KMS-11 (cell line): ENCODE measurements around the gene S1PR5.

Experiments
- H2AFZ ChIP-seq: fragments of 200-600 bp; sonication (generic); 2 replicates; pipeline ENCODE4 v1.6.1; 2016; ENCODE audit warnings: antibody characterized with exemption, mixed run types, low read depth
- H3K27ac ChIP-seq: fragments of 200-600 bp; sonication (generic); 2 replicates; pipeline ENCODE4 v1.6.1; 2016; ENCODE audit warnings: mild to moderate bottlenecking, mixed run types
- H3K27me3 ChIP-seq: fragments of 200-600 bp; sonication (generic); 2 replicates; pipeline ENCODE4 v1.6.1; 2017; ENCODE audit warnings: mild to moderate bottlenecking, low read depth, mixed run types, moderate library complexity; ENCODE audit not compliant: insufficient read depth
- H3K36me3 ChIP-seq: fragments of 200-600 bp; sonication (generic); 2 replicates; pipeline ENCODE4 v1.6.1; 2017; ENCODE audit warnings: mild to moderate bottlenecking, mixed run types; ENCODE audit not compliant: insufficient read depth
- H3K4me1 ChIP-seq: fragments of 200-600 bp; sonication (generic); 2 replicates; pipeline ENCODE4 v1.6.1; 2016; ENCODE audit warnings: mild to moderate bottlenecking, low read depth, mixed run types; ENCODE audit not compliant: poor library complexity, severe bottlenecking
- H3K4me2 ChIP-seq: fragments of 200-600 bp; sonication (generic); 2 replicates; pipeline ENCODE4 v1.7.0; 2016; ENCODE audit warnings: mild to moderate bottlenecking, mixed run types
- H3K4me3 ChIP-seq: fragments of 200-600 bp; sonication (generic); IDR thresholded peaks from 2 replicates; pipeline ENCODE4 v1.6.1; 2017; ENCODE audit warnings: low read depth, low read length, mixed read lengths; ENCODE audit not compliant: insufficient read depth
- H3K79me2 ChIP-seq: fragments of 200-600 bp; sonication (generic); 2 replicates; pipeline ENCODE4 v1.6.1; 2016; ENCODE audit warnings: low read depth, mixed run types; ENCODE audit not compliant: insufficient read depth
- H3K9ac ChIP-seq: fragments of 200-600 bp; sonication (generic); 2 replicates; pipeline ENCODE4 v1.6.1; 2016; ENCODE audit warnings: mild to moderate bottlenecking, mixed run types
- H4K20me1 ChIP-seq: fragments of 200-600 bp; sonication (generic); 2 replicates; pipeline ENCODE4 v1.6.1; 2016; ENCODE audit warnings: mild to moderate bottlenecking, mixed run types; ENCODE audit not compliant: insufficient read depth
- TF ChIP-seq, protein P1 (sequence below): fragments of 200-600 bp; sonication (generic); conservative IDR thresholded peaks from 2 replicates; pipeline ENCODE4 v1.6.1; 2017; ENCODE audit warnings: low read depth, mild to moderate bottlenecking, antibody characterized with exemption, low read length, moderate library complexity, mixed read lengths

Gene S1PR5

DNA sequence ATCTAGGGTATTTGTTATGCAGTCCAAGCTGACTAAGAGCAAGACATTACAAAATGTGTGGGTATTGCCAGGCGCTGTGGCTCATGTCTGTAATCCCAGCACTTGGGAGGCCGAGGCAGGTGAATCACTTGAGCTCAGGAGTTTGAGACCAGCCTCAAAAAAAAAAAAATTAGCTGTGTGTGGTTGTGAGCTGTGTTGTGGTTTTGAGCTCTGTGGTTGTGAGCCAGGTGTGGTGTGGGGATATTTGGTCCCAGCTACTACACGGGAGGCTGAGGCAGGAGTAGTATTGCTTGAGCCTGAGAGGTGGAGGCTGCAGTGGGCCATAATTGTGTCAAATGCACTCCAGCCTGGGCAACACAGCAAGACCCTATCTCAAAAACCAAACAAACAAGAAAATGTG, 8.5 kb downstream of the S1PR5 start:
- no peak overlapping the region for H3K9ac ChIP-seq
- H4K20me1 ChIP-seq, result no peaks in the 10 kb centered on the region
- no peak overlapping the region for H3K4me3 ChIP-seq
- H3K36me3 ChIP-seq, result no peaks in the 10 kb centered on the region
- peaks cover 7% of the 10 kb centered on the region for H3K4me1 ChIP-seq
- H3K79me2 ChIP-seq, result no peaks in the 10 kb centered on the region
- H3K27me3 ChIP-seq, result no peaks in the 10 kb centered on the region
- TF ChIP-seq, protein P1, sequence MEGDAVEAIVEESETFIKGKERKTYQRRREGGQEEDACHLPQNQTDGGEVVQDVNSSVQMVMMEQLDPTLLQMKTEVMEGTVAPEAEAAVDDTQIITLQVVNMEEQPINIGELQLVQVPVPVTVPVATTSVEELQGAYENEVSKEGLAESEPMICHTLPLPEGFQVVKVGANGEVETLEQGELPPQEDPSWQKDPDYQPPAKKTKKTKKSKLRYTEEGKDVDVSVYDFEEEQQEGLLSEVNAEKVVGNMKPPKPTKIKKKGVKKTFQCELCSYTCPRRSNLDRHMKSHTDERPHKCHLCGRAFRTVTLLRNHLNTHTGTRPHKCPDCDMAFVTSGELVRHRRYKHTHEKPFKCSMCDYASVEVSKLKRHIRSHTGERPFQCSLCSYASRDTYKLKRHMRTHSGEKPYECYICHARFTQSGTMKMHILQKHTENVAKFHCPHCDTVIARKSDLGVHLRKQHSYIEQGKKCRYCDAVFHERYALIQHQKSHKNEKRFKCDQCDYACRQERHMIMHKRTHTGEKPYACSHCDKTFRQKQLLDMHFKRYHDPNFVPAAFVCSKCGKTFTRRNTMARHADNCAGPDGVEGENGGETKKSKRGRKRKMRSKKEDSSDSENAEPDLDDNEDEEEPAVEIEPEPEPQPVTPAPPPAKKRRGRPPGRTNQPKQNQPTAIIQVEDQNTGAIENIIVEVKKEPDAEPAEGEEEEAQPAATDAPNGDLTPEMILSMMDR, result no peak
- no peak overlapping the region for H3K27ac ChIP-seq
- H2AFZ ChIP-seq, result no peak overlapping the region
- no peak overlapping the region for H3K4me2 ChIP-seq

DNA sequence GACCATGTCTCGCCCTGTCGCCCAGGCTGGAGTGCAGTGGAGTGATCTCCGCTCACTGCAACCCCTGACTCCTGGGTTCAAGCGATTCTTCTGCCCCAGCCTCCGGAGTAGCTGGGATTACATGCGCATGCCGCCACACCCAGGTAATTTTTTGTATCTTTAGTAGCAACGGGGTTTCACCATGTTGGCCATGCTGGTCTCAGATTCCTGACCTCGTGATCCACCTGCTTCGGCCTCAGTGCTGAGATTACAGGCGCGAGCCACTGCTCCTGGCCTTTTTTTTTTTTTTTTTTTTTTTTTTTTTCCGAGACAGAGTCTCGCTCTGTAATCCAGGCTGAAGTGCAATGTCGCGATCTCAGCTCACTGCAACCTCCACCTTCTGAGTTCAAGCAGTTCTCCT, 9.2 kb downstream of the S1PR5 start:
- Histone ChIP-seq H4K20me1 (no peaks in the 10 kb centered on the region), H3K9ac (no peak overlapping the region), H3K27ac (no peak overlapping the region), H3K4me2 (no peak overlapping the region), H3K4me3 (no peak overlapping the region), H3K79me2 (no peaks in the 10 kb centered on the region), H3K36me3 (no peaks in the 10 kb centered on the region), H3K4me1 (peaks cover 13% of the 10 kb centered on the region), H2AFZ (no peak overlapping the region), H3K27me3 (no peaks in the 10 kb centered on the region)
- TF ChIP-seq, protein P1, result no peak

DNA sequence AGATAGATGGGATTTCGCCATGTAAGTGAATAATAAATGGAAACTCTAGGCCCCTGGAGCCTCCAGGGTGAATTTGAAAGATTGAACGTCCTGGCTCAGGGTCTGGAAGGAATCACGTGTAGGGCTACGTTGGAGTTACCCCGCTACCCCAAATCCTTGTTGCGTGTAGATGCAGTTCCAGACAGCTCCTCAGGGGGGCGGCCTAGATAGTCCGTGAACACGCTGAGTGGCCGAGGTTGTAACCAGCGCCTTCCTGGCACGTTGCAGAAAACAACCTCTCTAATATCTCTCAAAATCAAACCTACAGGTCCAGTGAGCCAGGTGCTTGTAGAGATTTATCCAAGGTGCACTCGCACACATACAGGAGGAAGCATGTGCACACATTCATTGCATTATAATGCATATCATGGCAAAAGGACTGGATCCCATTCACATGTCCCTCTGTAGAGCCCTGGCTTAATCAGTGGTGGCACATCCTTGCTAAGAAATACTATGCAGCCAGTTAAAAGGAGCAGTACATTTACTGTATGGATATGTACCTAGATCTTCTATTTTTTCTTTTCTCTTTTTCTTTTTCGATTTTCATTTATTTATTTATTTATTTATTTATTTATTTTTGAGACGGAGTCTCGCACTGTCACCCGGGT, 11.5 kb downstream of the S1PR5 start:
- H3K36me3 ChIP-seq, result no peaks in the 10 kb centered on the region
- peaks cover 17% of the 10 kb centered on the region for H3K79me2 ChIP-seq
- H3K9ac ChIP-seq, result no peak overlapping the region
- H2AFZ ChIP-seq, result no peak overlapping the region
- H3K27ac ChIP-seq, result no peak overlapping the region
- no peaks in the 10 kb centered on the region for H4K20me1 ChIP-seq
- no peaks in the 10 kb centered on the region for H3K27me3 ChIP-seq
- TF ChIP-seq, protein P1, result peak; percentile 62; the same call in 1 of the 2 replicates
- H3K4me3 ChIP-seq, result no peak overlapping the region
- peaks cover 22% of the 10 kb centered on the region for H3K4me1 ChIP-seq
- H3K4me2 ChIP-seq, result no peak overlapping the region

DNA sequence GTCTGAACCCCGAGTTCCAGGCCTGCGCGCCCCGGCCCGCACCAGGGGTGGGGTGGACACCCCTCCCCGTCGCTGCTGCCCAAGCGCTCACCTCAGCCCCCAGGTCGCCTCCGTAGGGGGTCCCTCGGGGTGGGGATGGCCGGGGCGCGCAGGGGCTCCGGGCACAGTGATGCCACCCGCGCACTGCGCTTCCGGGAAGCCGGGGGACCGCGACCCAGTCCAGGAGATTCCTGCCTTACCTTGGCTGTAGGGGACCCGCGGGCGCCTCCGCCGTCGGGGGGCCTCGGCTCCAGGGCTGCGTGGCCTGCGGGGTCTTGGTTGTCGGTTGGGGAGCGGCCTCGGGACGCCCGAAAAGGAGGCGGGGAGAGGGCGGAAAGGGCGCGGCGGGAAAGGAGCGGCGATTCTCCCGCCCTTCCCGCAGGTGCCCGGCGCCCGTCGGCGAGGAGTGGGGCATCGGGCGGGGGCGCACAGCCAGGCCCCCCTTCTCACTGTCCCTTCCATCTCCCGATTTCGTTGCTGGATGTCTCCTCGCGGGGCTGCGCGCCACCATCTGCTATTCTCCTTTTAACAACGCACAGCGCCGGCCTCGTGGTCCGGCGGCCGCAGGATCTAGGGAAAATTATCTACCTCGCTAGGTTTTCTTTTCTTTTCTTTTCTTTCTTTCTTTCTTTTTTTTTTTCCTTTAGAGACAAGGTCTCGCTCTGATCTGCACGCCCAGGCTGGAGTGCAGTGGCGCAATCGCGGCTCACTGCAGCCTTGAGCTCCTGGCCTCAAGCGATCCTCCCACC, 14.1 kb downstream of the S1PR5 start, which contains the start of gene KEAP1:
Gene KEAP1 (minus strand): TSS at position 355 of the 788 bp plus-strand sequence. CDS start 3,323 bp downstream, outside the sequence.
- Histone ChIP-seq H3K79me2 (peaks cover 42% of the 10 kb centered on the region), H3K27me3 (no peaks in the 10 kb centered on the region), H3K4me1 (peaks cover 41% of the 10 kb centered on the region), H3K4me2 (peak within 1 kb of the TSS; percentile 100), H2AFZ (peak within 1 kb of the TSS; percentile 80), H3K9ac (peak within 1 kb of the TSS; percentile 99), H3K4me3 (no peak within 1 kb of the TSS), H3K27ac (peak within 1 kb of the TSS; percentile 96), H3K36me3 (no peaks in the 10 kb centered on the region), H4K20me1 (no peaks in the 10 kb centered on the region)
- TF ChIP-seq, protein P1, result no peak
